NK-92 treated with Interleukin-12 subunit alpha and Interleukin-12 subunit beta, amount 100 ng/mL, for 24 hours (cell line): ENCODE results near the gene SAG.

Experiments
- DNase-seq: peaks from one replicate; lab custom pipeline; 2025; lab: John Stamatoyannopoulos, UW

Gene SAG

DNA sequence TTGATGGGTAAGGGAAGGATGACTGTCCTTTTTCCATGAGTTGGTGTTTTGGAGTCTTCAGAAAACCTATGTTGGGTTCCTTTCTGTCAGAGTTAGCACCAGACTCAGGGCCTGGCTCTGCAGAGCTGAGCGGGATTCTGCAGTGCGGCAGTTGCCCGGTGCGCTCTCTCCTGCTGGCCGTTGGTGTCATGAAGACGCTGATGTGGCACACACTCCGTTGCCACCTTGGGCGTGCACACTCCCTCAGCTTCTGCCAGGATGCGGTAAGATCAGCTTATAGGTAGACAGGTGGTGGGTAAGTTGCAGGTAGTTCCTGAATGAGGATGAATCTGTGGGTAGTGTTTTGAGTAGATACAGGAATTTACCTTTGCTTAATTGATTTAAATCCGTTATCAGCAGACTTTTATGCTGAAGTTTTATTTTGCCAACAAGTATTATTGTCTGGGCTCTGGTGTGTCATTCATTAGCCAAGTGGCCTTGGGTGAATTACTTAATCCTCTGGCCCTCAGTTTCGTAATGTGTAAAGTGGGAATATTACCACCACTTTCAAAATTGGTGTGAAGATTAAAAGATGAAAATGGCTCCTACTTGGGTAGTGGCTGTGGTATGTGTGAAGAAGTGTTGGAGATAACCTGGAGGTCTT lies 73.5 kb downstream of the SAG start:
- DNase-seq, result no peak

DNA sequence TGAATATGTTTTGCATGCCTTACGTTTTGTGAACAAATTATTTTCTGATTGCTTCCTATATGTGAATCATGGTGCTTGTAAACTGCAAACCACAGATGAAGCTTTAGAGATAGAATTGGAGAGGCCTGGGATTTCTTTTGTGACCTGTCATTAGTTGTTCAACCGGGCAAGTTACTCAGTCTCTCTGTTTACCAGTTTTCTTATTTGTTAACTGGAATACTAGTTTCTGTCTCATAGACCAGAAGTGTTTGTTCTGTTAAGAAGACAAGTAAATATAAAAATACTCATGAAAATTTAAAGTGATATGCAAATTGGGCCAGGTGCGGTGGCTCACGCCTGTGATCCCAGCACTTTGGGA lies 74.0 kb downstream of the SAG start:
- DNase-seq, result no peak

- no peak for DNase-seq
These were observed 76.4 kb downstream of the SAG start for GRCh38 chr2:233384015-233384414.

GRCh38 chr2:233384811-233385488 lies 77.3 kb downstream of the SAG start:
- DNase-seq, result peak; percentile 47

- DNase-seq, result peak; percentile 61
These were observed 78.0 kb downstream of the SAG start for GRCh38 chr2:233385489-233386044.

- DNase-seq, result peak; percentile 57
These were observed 78.9 kb downstream of the SAG start for GRCh38 chr2:233386382-233387041.

DNA sequence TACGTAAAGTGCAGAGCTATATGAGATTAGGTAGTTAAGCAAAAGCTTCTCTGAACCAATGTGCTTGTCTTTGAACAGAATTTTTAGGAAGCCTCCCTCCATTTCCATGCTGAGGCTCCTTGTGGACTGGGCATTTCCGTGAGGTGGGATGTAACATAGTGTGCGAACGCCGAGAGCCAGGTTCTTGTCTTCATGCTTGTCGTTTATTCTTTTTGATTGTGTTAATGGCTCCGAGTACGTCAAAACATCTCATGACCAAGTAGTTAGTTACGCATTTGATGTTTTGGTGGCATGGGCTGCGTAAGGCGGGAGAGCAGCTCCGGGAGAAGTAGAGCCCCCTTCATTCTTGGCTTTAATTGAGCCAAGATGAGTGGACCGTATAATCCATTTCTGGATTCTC lies 79.6 kb downstream of the SAG start:
- DNase-seq, result no peak

DNA sequence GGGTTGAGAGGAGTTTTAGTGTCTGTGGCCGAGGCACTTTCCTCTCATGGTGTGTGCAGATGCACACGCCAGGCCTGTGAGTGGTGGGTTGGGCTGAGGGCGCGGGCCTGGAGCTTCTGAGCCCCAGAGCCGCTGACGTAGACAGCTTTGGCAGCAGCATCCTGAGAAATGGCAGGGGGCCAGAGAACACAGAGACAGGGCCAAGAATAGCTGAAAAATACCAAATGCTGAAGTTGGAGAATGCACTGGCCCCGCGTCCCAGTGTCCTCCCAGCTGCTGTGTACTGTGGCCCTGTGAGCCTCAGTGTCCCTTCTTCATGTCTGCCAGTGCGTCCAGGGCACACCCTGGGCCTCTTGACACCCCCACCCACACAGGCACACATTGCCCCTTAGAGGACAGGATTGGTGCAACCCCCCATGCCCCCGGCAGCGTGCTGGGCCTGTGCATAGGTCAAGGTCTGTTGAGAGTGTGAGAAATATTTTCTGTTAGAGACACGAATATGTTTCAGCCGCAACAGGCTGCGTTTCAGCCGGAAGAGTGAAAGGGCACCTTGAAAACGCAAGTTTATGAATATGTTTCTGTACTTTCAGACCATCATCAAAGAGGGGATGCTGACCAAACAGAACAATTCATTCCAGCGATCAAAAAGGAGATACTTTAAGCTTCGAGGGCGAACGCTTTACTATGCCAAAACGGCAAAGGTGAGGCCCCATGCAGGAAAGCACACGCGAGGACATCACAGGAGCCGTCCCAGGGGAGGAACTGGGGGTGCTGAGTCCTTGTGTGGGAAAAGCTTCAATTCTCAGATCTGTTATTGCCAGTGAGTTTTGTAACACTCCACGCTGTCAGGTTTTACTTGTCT lies 80.3 kb downstream of the SAG start:
- no peak for DNase-seq

- DNase-seq, result no peak
These were observed 82.0 kb downstream of the SAG start for GRCh38 chr2:233389601-233390125.

GRCh38 chr2:233395687-233396086 lies 88.1 kb downstream of the SAG start:
- no peak for DNase-seq
